HepG2 (cell line): ENCODE measurements around the gene SP6. TPM values are rescaled to one million over a fixed set of nuclear protein-coding genes. Genes with fewer than 3 reads are reported as not detected.
A peak's percentile ranks its signal among the peaks of the same experiment; 100 is the strongest.

Source experiments
- DR1 ChIP-seq: sonication (generic); formaldehyde crosslinking; IDR thresholded peaks from 2 replicates; pipeline ENCODE4 v1.8.0; 2021; ENCODE audit warnings: mild to moderate bottlenecking, missing genetic modification reagents, inconsistent platforms
- FOXK2 ChIP-seq: fragments of 450-650 bp; IDR thresholded peaks from 2 replicates; pipeline ENCODE4 v1.6.1; 2016
- FUBP1 ChIP-seq: sonication (generic); formaldehyde crosslinking; IDR thresholded peaks from 2 replicates; pipeline ENCODE4 v1.5.1; 2020; ENCODE audit warnings: missing genetic modification reagents, mild to moderate bottlenecking, borderline replicate concordance
- GATAD1 ChIP-seq: IDR thresholded peaks from 2 replicates; pipeline ENCODE4 v1.6.1; 2016; ENCODE audit warnings: missing genetic modification reagents, missing compliant biosample characterization
- HIVEP1 ChIP-seq: sonication (generic); formaldehyde crosslinking; IDR thresholded peaks from 2 replicates; pipeline ENCODE4 v1.4.0; 2020; ENCODE audit warnings: mild to moderate bottlenecking, missing genetic modification reagents
- HNRNPLL ChIP-seq: fragments of 200-400 bp; formaldehyde crosslinking; IDR thresholded peaks from 2 replicates; pipeline ENCODE4 v1.6.1; 2017; ENCODE audit warnings: mild to moderate bottlenecking, low read depth, low read length; ENCODE audit not compliant: poor library complexity, severe bottlenecking
- MAFG ChIP-seq: sonication (generic); formaldehyde crosslinking; IDR thresholded peaks from 2 replicates; pipeline ENCODE4 v1.5.1; 2020; ENCODE audit warnings: mild to moderate bottlenecking, missing genetic modification reagents
- MIXL1 ChIP-seq: IDR thresholded peaks from 2 replicates; pipeline ENCODE4 v1.6.1; 2016
- NCOA5 ChIP-seq: sonication (generic); formaldehyde crosslinking; IDR thresholded peaks from 2 replicates; pipeline ENCODE4 v1.4.0; 2020; ENCODE audit warnings: missing genetic modification reagents
- PATZ1 ChIP-seq: sonication (generic); formaldehyde crosslinking; IDR thresholded peaks from 2 replicates; pipeline ENCODE4 v1.4.0; 2020; ENCODE audit warnings: missing genetic modification reagents
- RNF2 ChIP-seq: fragments of 450-650 bp; conservative IDR thresholded peaks from 2 replicates; pipeline ENCODE4 v1.6.1; 2016; ENCODE audit warnings: low read depth
- TRIM22 ChIP-seq: fragments of 450-650 bp; IDR thresholded peaks from 2 replicates; pipeline ENCODE4 v1.6.1; 2017
- ZKSCAN8 ChIP-seq: IDR thresholded peaks from 2 replicates; pipeline ENCODE4 v1.6.1; 2016; ENCODE audit warnings: borderline replicate concordance, missing genetic modification reagents, missing compliant biosample characterization
- ZNF143 ChIP-seq: sonication (generic); formaldehyde crosslinking; IDR thresholded peaks from 2 replicates; pipeline ENCODE4 v1.4.0; 2020; ENCODE audit warnings: missing genetic modification reagents
- ZNF260 ChIP-seq: sonication (generic); formaldehyde crosslinking; IDR thresholded peaks from 2 replicates; pipeline ENCODE4 v1.4.0; 2020; ENCODE audit warnings: missing genetic modification reagents, low read depth, mild to moderate bottlenecking, borderline replicate concordance
- ZNF460 ChIP-seq: sonication (generic); formaldehyde crosslinking; IDR thresholded peaks from 2 replicates; pipeline ENCODE4 v1.5.1; 2020; ENCODE audit warnings: missing genetic modification reagents, mild to moderate bottlenecking, borderline replicate concordance
- ZNF709 ChIP-seq: sonication (generic); formaldehyde crosslinking; IDR thresholded peaks from 2 replicates; pipeline ENCODE4 v1.5.0; 2020; ENCODE audit warnings: mild to moderate bottlenecking, missing genetic modification reagents
- ZNF737 ChIP-seq: sonication (generic); formaldehyde crosslinking; IDR thresholded peaks from 2 replicates; pipeline ENCODE4 v1.5.0; 2020; ENCODE audit warnings: missing genetic modification reagents, mild to moderate bottlenecking, borderline replicate concordance
- ZNF740 ChIP-seq: sonication (generic); formaldehyde crosslinking; IDR thresholded peaks from 2 replicates; pipeline ENCODE4 v1.4.0; 2020; ENCODE audit warnings: missing genetic modification reagents
- ZNF816 ChIP-seq: sonication (generic); formaldehyde crosslinking; IDR thresholded peaks from 2 replicates; pipeline ENCODE4 v1.8.0; 2022; ENCODE audit warnings: missing genetic modification reagents, mild to moderate bottlenecking, borderline replicate concordance
- polyA plus RNA-seq, 8 experiments: library from polyadenylated mRNA; depleted of rRNA in 3 of 8; stranded (reverse) in 7 of 8; unstranded in 1 of 8; fragments of >200 nt; fragmentation: Illumina TruSeq in 4 of 8; extraction: Trizol in 4 of 8; gene quantifications; 2 replicates each; pipeline versions ENCODE4 v1.2.1 to v1.2.3, GENCODE V29; 2011 to 2016; ENCODE audit warnings: low read depth in 4 of 8, missing spikeins in 1 of 8, mixed read lengths in 1 of 8; ENCODE audit not compliant: insufficient read depth in 1 of 8
- total RNA-seq, 5 experiments: library from RNA; depleted of rRNA; stranded (reverse); fragments of >200 nt; fragmentation: Illumina TruSeq; extraction: Trizol; gene quantifications; 2 replicates each; pipeline ENCODE4 v1.2.3, GENCODE V29; 2016; ENCODE audit warnings: low read depth in 1 of 5
- TF ChIP-seq, protein P1 (sequence below): sonication (generic); formaldehyde crosslinking; IDR thresholded peaks from 2 replicates; pipeline ENCODE4 v1.4.0; 2020; ENCODE audit warnings: missing genetic modification reagents

Gene SP6
- total and polyA plus RNA-seq, 2 of the 13 experiments (the other 11 are each of a cell fraction or from before 2014, with no cell fraction given), result 0.07 TPM

- TF ChIP-seq HNRNPLL (peak; percentile 40), MAFG (CRISPR knock-in tag) (no peak), DR1 (peak; percentile 43; the same call in 1 of the 2 replicates), TRIM22 (no peak), FUBP1 (0 out of 2 replicates have a peak, but pooled peaks have one; percentile 47), GATAD1 (CRISPR knock-in tag) (peak; percentile 95), ZNF816 (CRISPR knock-in tag) (0 out of 2 replicates have a peak, but pooled peaks have one; percentile 51), ZNF260 (CRISPR knock-in tag) (no peak), HIVEP1 (CRISPR knock-in tag) (no peak), ZNF737 (CRISPR knock-in tag) (0 out of 2 replicates have a peak, but pooled peaks have one; percentile 51), ZKSCAN8 (CRISPR knock-in tag) (peak; percentile 39; the same call in 1 of the 2 replicates), MIXL1 (0 out of 2 replicates have a peak, but pooled peaks have one; percentile 50), FOXK2 (no peak), ZNF460 (CRISPR knock-in tag) (peak; percentile 31; the same call in 1 of the 2 replicates), PATZ1 (CRISPR knock-in tag) (peak; percentile 95), ZNF143 (CRISPR knock-in tag) (peak; percentile 68), NCOA5 (CRISPR knock-in tag) (no peak), ZNF709 (CRISPR knock-in tag) (no peak), ZNF740 (CRISPR knock-in tag) (no peak), RNF2 (no peak)
- TF ChIP-seq, protein P1, sequence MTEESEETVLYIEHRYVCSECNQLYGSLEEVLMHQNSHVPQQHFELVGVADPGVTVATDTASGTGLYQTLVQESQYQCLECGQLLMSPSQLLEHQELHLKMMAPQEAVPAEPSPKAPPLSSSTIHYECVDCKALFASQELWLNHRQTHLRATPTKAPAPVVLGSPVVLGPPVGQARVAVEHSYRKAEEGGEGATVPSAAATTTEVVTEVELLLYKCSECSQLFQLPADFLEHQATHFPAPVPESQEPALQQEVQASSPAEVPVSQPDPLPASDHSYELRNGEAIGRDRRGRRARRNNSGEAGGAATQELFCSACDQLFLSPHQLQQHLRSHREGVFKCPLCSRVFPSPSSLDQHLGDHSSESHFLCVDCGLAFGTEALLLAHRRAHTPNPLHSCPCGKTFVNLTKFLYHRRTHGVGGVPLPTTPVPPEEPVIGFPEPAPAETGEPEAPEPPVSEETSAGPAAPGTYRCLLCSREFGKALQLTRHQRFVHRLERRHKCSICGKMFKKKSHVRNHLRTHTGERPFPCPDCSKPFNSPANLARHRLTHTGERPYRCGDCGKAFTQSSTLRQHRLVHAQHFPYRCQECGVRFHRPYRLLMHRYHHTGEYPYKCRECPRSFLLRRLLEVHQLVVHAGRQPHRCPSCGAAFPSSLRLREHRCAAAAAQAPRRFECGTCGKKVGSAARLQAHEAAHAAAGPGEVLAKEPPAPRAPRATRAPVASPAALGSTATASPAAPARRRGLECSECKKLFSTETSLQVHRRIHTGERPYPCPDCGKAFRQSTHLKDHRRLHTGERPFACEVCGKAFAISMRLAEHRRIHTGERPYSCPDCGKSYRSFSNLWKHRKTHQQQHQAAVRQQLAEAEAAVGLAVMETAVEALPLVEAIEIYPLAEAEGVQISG, result peak; percentile 100
Measured at GRCh38 chr17:47821424-47822391, 29.3 kb downstream of the SP6 start, which contains the start of gene OSBPL7 (continued).
